Activated CD8-positive, alpha-beta memory T cell treated with anti-CD3 and anti-CD28 coated beads for 4 hours (primary cell): ENCODE results near the gene ILKAP.

ENCODE experiments used
- DNase-seq, 2 donors: peaks; one replicate each; pipeline ENCODE4 v3.0.0-alpha.2; 2020; ENCODE audit warnings: low read depth in 2 of 2

ILKAP gene

GRCh38 chr2:238237431-238238135 lies 34.1 kb upstream of the ILKAP start:
- no peak for DNase-seq

- DNase-seq: no peak
Observed at GRCh38 chr2:238236571-238236970, 33.1 kb upstream of the ILKAP start.

- DNase-seq: no peak
Observed at GRCh38 chr2:238235856-238236255, 32.4 kb upstream of the ILKAP start.

GRCh38 chr2:238235331-238235732 lies 31.8 kb upstream of the ILKAP start:
- DNase-seq: no peak

DNA sequence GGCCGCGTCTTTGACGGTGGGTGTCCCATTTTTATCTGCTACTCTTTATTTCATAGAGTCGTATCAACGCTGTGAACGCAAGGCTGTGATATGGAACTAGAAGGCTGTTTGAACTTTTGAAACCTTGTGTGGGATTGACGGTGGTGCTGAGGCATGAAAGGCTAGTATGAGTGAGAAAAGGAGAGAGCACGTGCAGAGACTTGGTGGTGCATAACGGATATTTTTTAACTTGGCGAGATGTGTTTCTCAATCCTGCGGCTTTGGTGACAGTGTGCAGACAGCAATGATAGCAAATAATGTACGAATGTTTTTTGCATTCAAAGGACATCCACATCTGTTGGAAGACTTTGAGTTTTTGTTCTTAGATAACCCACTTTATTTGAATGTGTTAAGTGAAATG lies 30.1 kb upstream of the ILKAP start:
- no peak for DNase-seq

- DNase-seq: no peak
Observed at GRCh38 chr2:238231809-238232208, 28.3 kb upstream of the ILKAP start.

DNA sequence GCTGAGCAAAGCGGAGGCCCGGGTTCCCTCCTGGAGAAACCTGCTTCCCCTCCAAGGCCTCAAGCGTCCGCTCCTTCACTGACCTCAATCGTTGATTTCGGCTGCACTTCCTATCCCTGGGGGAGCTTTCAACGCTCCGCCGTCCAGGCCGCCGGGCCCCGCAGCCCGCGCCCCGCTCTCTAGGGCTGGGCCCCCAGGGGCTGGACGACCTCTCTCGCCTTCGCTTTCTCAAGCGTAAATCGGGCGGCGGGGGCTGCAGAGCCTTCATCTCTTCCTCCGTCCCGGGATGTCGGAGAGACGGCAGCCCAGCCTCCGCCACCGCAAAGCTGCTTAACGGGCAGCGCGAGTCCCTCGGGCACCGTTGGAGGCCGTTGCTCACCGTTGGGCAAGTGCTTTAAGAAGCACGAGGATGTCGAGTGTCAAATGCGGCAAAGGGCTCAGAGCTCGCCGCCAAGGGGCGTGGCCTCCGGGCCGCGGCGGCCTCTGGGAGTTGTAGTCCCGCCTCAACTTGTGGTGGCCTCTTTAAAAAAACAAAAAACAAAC lies 27.8 kb upstream of the ILKAP start:
- peak; percentile 55 to 60 for DNase-seq

DNA sequence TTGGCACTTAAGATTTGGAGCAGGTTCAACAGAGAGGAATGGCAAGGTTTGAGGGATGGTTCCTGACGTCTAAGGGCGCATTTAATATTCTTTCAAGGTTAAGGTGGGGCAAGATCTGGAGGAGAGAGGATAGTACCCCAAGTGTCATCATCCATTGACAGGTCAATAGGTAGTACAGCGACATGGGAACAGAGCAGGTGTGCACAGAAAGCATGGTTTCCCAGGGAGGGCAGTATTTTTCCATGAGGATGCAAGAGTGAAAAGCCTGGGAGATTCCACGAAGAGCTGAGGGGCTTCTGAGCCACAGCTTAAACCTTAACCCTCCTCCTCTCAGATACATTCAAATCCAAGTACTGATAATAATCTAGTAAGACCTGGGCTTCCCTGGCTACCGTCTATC lies 27.2 kb upstream of the ILKAP start:
- DNase-seq: no peak

- no peak for DNase-seq
Observed at GRCh38 chr2:238228700-238229099, 25.2 kb upstream of the ILKAP start.

DNA sequence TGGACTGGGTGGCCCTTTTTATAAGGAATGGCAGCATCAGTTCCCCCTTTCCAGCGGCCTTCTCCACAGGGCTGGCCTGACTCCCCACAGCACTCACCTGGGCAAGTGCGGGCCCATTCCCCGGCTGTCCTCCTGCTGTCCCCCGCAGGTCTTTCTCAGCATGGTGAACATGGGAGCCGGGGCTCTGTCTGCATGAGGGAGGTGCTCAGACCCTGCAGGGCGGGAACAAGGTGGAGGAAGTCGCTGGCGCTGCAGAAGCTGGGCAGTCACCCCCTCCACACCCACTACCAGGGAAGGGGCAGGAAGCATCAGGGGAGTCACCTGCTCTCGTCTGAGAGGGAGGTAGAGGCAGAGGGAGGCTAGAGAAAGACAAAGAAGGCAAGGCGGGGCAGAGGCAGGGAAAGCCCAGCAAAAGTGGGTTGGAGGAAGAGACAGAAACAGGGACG lies 24.1 kb upstream of the ILKAP start:
- DNase-seq: no peak

DNA sequence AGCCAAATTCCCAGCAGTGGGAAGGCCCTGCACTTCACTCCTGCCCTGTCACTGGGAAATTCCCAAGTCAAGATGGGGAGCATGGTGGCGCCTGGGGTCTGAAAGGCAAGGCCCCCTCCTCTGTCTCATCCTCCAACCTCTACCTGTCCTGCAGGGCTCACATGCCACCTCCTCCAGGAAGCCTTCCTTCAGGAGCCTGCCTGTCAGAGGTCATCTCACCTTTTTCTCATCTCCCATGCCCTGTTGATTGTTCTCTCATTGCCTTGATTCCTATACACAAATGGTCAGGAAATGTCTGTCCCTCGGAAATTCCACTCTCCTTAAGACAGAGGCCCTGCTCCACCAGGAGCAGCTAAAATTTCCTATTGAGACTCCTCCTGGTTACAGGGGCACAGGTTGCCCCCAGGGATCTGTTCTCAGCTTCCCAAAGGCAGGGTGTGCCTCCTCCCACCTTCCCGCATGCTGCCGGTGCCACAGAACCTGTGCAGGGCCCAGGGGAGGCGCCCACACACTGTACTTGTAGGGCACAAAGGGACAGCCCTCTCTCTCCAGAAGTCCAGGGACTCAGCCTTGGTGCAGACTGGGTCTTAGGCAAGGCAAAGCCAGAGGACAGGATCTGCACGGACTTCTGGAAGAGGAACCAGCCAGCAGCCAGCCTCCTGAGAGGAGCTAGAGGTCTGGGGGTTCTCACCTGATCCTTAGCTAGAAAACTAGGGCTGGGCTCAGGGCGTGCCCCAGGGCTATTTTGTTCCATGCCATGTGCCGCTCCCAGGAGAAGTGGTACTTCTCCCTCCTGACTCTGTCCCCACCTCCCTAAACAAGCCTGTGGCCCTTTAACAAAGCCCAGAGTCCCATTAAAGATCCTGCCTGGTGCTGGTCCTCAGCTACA lies 23.4 kb upstream of the ILKAP start:
- no peak for DNase-seq

GRCh38 chr2:238225911-238226697 lies 22.6 kb upstream of the ILKAP start:
- no peak for DNase-seq

DNA sequence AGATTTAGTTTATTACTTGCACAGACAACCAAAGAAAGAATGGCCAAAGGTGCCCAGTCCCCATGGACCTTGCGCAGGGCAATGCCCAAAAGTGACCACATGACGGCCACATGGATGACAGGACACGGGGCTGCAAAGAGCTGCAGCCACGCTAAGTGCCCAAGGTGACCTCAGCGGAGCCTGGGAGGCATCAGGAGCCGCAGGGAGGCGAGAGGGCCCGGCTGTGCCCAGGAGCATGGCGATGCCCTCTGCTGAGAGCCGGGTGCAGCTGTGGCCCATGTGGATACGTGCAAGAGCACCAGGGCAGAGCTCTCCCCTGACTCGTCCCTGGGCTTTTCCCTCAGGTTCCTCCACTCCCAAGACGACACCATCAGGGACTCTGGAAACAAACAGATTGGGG lies 21.6 kb upstream of the ILKAP start:
- DNase-seq: no peak

DNA sequence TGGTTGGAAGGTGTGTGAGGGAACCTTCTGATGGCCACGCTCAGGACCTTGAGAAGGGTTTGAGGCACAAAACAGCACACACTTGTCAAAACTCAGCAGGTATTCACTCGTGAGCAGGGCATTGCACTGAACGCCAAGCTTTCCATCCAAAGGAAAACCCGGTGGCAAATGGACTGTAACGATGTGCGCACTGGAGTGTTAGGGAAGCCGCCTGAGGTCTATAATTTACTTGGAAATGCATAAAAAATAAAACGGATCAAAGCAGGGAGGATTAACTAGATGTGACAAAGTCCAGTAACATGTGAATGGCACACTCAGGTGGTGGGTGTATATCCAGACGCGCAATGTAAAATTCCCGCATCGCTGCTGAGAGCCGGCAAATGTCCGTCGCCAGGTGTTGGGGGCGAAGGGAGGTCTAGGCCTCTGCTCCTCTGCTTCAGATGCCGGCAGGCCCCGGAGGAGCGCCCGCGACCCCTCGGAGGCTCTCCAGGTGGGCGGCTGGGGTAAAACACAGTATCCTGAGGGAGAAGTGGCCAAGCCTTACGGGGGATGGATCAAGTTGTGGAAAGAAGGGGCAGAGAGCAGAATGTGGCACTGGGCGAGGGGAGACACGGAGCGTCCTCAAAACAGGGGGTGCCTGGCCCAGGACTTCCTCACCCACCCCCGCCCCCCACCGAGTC lies 21.0 kb upstream of the ILKAP start:
- DNase-seq: no peak

GRCh38 chr2:238220892-238221521 lies 17.5 kb upstream of the ILKAP start:
- no peak for DNase-seq

DNA sequence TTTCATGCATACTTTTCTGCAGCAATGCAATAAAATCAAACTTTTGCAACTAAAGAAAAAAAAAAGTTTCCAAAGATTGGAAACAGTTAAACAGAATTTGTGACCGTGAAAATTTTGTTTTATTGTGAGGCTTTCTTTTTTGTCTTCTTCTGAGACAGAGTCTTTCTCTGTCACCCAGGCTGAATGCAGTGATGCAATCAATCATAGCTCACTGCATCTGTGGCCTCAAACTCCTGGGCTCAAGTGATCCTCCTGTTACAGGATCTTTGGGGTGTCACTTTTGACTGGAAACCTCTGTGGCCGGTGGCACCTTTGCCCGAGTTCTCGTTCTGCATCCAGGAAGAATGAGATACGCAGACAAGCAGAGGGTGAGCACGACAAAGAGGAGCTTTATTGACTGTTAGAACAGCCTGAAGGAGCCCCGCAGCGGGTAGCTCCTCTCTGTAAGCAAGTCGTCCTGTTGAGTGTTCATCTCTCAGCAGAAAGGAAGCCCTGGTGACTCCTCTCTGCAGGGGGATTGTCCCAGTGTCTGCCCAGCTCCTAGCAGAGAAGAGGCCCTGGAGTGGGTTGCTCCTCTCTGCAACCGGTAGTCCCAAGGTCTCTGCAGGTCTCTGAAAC lies 16.9 kb upstream of the ILKAP start:
- DNase-seq: no peak

DNA sequence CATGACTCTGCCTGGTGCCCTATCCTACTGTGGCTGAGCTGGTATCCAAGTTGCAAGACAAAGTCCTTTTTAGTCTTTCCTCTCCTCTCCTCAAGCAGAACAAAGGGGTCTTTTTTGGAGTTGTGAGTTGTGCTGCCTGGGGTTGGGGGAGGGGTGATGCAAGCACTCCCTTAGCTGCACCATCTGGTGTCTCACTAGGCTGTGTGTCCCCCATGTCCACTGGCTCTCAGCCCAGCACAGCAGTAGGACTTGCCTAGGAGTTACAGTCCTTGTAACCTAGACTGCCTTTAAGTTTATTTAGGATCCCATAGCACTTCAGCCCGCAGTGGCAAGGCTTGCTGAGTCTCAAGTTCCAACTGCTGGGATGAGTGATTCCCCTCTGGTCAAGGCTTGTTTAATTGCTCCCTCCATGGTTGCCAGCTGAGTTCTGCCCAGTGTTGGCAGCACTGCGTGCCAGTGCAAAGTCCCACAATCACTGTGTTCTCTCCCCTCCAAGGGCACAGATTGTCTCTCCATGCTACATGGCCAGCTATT lies 13.2 kb upstream of the ILKAP start:
- no peak for DNase-seq

- no peak for DNase-seq
Observed at GRCh38 chr2:238207006-238207405, 3.5 kb upstream of the ILKAP start.

DNA sequence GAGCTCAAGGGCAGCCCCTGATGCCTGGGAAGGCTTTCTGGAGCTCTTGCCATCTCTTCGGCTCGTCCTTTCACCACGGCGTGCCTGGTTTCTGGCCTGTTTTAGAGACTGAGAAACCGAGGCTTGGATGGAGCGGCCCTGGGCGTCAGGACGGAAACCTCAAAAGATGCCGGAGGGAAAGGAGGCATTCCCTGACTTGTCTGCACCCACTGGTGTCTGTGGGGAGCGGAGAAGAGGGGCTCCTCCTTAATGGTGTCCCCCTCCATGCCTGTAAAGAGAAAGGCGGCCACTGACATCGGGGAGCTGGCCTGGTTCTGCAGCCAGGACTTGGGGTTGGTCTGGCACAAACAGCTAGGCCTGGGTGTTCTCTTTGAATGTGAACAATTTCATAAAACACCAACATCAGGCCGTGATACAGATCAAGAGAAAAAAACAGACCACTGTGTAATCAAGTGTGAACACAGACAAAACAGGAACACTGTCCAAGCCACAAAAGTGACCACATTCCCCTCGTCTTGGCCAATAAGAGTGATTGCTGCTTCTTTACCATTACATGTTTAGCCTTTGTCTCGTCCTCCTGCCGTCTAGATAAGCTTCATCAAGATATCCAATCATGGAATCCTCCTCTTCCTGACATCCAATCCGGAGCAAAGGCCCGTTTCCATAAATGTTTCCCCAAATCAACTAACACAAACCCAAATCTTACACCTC lies 633 bp upstream of the ILKAP start:
- no peak for DNase-seq
